Stimulated activated CD8-positive, alpha-beta memory T cell treated with anti-CD3 and anti-CD28 coated beads, Interleukin-7, amount 100 ng/mL, for 24 hours (primary cell): ENCODE measurements around the gene KCTD5.

Experiments used
- DNase-seq: peaks from one replicate; pipeline ENCODE4 v3.0.0-alpha.2; 2020; ENCODE audit warnings: low read depth

The KCTD5 gene

DNA sequence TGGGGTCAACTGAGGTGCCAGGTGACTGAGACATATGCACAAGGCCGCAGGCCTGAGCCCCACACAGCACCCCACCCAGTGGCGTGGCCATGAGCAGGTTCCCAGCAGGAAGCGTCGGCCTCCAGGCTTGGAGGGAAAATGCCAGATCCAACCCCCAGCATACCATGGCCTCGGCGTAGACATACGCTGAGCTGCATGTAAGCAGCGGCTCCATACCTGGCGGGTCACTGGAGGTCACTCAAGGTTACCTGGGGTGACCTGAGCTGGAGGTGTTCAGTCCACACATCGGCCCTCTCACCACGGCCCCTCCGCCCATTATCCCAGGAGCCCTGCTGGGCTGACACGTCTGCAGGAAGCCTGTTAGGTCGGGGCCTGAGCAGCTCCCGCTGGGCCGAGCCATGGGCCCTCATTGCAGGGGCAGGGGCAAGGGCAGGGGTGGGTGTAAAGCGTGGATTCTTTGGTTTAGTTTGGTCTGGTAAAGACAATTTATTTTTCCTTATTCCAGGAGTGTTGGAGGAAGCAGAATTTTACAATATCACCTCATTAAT, 15.2 kb downstream of the KCTD5 start:
- no peak for DNase-seq

DNA sequence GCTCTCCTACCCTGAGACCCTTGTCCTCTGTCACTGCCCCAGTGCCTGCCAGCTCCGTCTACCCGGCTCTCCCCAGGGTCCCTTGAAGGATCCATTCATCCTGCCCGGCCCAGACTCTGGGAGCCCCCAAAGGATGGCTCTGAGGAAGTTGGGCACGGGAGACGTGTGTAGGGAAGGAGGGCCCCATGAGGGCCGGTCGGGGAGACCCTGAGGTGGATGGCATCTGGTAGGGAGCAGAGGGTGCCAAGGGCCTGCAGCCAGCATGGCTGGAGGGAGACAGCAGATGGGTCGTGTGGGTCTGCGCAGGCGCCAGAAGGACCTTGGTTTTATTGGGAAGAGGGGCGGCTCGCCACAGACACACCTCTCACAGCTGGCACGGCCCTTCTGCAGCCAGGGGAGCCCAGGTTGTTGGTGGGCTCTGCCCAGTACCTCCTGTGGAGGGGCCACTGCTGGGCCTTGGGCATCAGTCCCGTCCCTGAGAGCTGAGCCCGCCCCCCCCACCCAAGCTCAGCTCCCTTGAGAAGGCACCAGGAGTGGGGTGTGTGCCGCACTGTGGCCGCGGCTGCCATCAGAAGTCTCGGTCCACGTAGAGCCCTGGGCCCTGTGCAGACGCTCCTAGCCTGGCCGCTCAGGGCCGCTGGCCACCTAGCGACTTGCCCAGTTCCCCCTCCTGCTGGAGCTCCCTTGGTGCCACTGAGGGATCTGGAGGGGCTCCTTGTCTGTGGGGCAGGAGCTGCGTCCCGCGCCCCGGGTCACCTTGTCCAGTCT, 16.0 kb downstream of the KCTD5 start:
- DNase-seq = no peak

DNA sequence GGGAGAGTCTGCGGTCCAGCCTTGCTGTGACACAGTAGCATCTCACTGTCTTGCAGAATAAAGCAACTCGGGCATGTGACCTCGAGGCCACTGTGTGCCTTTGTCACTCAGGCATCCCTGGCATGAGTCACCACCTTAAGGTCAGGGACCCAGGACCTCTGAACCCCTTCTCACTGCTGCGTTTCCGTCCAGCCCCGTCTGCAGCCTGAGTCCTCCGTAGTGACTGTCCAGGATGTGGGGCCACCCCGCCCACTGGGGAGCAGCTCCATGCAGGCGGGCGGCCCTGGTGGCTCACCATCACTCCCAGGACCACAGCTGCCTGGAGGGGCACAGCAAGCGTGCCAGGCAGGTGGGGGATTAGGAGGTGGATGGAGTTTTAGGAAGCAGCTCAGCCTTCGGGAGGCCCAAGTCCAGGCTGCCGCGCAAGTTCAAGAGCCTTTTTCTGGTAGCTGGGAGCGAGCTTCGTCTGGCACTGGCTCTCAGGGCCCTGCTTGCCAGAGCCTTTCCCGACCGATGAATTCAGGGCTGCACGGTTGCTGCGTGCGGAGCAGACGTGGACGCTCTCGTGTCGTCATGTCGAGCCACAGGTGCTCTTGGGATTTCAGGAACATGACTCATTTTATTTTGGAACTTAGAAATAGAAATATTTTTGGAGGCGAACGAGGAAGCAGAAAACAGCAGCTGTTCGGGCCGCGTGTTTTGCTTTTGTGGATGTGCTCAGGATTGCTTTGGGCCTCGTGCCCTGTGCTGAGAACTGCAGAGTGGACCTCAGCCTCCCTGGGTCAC, 16.8 kb downstream of the KCTD5 start:
- DNase-seq = no peak

DNA sequence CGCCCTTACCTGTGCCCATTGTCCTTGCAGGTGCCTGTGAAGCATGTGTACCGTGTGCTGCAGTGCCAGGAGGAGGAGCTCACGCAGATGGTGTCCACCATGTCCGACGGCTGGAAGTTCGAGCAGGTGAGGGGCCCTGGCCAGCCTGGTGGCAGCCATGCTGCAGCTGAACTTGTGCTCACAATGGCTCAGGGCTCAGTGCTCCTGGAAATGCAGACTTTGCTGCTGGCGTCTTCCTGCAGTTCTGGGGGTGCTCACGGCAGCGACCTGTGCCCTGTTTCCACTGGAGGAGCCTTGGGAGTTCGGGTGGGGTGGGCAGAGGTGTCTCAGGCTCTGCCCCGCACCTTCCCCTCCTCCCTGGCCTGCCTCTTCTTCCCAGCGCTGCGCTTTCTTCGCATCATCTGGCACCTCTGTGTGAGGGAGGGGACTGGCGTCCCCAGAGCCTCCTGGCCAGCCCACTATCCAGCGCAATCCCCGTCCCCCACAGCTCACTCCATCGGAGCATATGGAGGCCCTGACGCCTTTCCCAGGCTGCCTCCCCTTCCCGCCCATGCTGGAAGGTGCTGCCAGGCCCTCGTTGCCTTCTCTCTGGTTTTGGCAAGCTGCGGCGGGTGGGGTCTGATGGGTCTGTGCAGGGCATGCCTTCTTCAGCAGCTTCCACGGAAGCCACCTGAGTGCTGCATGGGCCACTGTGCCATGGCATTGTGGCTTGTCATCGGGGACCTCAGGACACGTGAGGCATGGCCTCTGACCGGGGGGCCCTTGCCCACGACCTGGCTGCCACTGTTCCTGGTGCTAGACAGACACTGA, 17.7 kb downstream of the KCTD5 start:
- no peak for DNase-seq

DNA sequence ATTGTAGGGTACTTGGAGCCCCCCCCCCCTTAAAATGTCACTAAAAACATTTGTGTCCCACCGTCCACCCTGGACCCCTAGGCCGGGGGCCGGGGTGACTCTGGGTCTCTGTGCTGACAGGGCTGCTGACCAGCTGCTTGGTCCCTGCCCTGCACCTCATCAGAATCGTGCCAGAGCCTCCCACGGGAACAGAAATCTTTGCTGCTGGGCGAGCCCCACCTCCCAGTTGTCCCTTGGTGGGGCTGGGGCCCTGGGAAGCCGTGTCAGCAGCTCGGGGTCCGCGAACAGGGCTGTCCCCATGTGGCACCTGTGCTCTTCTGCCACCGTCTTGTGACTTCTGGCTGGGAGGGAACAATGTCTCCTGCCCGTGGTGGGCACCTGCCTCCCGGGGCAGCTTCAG, 18.5 kb downstream of the KCTD5 start:
- DNase-seq = no peak

DNA sequence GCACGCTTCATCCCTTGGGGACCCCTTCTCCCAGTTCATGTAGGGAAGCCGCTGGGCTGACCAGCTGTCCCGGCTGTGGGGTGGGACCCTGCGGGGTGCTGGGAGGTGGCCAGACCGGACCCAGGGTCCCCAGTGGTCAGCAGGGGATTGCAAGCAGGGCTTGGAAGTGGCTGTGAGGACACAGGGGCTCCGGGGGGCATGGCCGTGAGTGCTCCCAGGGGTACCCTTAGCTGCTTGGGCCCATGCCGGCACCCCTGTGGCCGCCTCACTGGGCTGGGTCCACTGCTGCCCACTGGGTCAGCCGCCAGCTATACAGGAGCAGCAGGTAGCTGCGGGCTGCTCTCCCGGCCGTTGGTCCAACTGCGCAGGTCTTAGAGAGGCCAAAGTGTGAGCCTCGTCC, 18.9 kb downstream of the KCTD5 start:
- no peak for DNase-seq

DNA sequence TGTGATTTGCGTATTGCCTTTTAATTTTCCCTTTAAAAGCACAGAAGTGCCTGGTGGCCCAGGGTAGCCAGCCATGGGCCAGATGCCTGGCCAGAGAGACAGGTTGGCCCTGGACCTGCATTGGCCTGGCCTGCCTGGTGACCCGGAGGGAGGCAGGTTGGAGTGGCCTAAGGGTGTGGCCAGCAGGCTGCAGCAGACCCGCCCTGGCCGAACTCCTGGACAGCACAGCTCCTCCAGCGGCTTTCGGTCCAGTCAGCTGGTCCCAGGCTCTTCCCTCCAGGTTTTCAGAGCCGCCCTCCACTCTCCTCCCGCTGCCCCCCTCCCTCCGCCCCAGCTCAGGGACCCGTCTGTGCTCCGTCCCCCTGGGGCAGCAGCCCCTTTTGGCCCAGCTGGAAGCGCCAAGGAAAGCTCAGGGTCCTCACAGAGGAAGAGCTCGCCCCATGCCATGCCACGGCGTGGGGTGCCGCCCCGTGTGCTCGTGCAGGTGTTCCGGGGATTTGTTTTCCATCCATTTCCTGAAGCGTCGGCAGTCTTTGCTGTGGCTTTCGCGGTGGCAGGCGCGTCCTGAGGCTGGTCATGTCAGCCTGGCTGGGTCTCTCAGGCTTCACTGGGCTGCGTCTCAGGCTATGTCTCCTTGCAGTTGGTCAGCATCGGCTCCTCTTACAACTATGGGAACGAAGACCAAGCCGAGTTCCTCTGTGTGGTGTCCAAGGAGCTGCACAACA, 19.6 kb downstream of the KCTD5 start:
- DNase-seq = no peak

DNA sequence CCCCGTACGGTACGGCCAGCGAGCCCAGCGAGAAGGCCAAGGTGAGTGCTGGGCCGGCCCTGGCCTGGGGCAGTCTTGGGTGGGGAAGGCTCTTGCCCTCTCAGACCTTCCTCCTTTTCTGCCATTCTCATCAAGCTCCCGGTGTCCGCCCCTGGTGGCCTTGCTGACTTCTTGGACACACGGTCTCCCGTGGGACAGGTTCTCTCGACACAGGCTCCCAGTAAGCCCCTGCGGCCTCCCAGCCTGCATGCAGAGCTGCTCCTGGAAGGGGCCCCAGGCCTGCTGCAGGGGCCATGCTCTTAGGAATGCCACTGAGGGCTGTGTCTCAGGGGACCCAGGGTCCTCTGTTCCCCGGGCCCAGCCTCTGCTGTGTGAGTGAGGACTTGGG, 20.1 kb downstream of the KCTD5 start:
- no peak for DNase-seq

DNA sequence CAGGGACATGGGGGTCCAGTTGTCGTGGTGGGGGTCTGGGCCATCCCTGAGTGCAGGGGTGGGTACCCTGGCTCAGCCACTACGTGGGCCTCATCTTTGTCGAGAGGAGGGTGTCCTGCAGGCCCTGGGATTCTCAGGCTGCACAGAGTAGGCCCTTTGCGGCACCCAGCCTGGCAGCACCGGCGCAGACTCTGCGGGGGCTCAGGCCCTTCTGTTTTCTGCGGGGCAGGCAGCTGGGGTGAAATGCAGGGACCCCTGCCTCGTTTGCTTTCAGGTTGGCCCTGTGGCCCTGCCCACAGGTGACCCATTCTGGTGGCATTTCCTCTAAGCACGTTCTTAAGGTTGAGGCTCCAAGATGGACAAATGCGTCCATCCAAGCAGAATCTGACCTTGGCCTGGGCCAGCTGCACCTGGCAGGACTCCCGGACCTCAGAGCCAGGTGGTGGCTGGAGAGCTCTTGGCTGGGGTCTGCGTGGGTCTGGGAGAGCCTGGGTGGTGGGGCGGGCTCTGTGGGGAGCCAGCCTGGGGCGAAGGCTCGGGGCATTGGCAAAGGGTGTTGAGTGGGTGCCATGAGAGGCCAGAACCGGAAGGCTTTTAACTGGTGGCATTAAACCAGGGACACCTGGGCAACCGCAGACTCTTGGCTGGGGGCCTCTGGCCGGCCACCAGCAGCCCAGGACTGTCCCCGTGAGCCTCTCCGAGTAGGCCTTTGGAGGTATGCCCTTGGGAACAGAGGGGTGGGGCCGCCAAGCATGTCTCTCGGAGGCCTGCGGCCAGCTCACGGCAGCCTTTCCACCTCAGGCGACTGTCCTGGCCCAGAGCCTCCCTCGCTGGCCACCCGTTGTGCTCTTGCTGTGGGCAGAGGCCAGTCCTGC, 20.8 kb downstream of the KCTD5 start:
- no peak for DNase-seq

DNA sequence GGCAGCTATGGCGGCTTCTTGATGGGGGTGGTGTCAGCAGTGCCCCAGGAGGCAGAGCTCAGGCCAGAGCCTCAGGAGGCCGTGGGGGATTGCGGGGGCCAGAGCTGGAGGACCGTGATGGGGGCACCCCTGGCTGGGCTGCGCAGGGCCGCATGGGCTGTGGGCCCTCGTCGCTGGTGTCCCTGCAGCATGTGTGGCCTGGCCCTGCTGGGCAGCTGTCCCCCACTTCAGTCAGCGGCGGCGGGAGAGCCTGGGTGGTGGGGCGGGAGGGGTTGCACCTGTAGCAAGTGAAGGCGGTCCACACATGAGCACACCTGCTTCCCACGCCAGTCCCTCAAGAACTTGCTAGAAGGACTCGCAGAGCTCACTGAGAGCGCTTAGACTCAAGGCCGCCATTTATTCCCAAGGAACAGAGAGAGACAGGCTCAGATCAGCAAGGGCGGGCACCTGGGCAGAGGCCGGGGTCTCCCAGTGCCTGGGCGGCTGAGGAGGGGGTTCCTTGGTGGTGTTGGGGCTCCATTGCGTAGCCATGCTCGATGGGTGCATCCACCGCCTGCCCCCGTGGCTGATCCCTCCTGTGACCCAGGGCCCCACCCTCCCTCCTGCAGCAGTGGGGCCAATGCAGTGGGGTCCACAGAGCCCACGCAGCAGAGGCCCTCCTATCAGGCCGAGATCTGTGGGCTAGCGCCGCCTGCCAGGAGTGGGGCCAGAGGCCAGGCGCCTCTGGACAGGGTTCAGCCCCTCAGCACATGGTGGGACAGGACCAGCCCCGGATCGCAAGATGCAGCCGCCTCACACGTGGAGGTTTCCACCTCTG, 22.1 kb downstream of the KCTD5 start:
- DNase-seq = no peak

DNA sequence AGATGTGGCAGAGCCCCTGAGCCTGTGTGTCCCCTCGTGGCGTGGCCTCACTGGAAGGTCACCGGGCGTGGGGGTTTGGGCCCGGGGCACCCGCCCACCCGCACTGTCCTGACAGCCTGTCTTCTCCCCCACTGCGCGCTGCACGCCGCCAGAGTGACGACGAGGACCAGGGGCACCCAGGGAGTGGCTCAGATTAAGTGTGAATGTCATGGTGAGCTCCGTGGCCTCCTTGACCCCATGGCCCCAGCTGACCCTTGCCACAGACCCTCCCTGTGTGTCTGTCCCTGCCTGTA, 22.6 kb downstream of the KCTD5 start:
- DNase-seq = no peak

DNA sequence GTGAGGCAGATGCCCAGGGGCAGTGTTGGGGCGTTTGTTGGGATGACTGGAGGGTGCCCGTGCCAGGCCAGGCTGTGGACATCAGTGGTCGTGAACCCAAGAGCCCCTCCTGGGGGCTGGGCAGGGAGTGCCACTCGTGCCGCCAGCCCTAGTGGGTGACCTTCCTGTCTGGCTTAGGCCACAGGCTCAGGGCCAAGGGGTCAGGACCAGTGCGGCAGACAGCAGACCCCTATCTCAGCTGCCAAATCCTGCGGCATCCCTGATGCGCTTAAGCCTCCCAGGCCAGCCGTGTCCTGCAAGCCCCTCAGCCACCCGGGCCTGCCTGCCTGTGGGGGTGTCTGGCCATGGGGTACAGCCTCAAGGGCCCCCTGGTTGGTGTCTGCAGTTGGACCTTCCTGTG, 23.0 kb downstream of the KCTD5 start:
- DNase-seq = no peak

DNA sequence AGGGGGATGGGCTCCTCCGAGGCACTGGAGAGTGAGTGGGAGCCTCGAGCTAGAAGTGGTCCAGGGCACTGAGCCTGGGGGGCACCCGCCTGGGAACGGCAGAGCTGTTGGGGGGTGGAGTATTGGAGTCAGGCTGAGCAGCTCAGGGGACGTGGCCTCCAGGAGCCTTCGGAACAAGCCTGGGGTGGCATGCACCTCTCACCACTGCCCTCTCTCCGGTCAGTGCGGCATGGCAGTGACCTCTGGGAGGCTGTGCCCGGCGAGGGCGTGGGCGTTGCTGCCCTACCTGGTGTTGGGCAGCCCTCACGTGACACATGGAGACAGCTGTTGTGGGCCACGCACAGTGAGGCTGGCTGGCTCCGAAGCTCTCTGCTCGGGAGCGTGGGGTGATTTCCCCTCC, 23.8 kb downstream of the KCTD5 start:
- no peak for DNase-seq

DNA sequence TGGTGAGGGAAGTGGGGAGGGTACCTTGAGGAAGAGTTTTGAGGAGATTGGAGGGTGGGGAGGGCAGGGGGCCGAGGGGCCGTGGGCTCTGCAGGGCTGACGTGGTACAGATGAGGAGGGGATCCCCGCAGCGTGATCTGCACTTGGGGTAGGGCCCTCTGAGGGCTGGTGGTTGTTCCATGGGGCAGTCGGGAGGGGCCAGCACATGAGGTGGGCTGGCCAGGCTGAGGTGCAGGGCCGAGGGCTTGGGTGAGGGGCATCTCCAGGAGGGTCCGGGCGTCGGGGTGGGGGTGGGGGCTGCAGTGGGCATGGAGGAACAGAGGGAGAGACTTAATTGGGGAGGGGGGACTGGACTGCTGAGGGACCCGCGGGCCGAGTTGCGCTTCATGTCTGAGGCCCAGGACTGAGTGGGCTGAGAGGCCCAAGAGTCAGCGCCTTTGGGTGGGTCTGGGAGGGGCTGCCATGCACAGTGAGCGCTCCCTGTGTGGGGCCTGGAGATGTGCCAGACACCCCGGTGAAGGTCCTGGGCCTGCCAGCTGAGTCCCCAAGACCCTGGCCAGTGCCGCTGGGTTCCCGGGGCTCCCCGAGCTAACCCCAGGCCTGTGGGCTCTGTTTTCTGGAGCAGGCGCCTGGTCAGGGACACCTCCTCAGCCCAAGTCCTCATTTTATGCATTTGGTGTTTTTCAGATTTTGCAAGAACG, 24.4 kb downstream of the KCTD5 start:
- DNase-seq = no peak

DNA sequence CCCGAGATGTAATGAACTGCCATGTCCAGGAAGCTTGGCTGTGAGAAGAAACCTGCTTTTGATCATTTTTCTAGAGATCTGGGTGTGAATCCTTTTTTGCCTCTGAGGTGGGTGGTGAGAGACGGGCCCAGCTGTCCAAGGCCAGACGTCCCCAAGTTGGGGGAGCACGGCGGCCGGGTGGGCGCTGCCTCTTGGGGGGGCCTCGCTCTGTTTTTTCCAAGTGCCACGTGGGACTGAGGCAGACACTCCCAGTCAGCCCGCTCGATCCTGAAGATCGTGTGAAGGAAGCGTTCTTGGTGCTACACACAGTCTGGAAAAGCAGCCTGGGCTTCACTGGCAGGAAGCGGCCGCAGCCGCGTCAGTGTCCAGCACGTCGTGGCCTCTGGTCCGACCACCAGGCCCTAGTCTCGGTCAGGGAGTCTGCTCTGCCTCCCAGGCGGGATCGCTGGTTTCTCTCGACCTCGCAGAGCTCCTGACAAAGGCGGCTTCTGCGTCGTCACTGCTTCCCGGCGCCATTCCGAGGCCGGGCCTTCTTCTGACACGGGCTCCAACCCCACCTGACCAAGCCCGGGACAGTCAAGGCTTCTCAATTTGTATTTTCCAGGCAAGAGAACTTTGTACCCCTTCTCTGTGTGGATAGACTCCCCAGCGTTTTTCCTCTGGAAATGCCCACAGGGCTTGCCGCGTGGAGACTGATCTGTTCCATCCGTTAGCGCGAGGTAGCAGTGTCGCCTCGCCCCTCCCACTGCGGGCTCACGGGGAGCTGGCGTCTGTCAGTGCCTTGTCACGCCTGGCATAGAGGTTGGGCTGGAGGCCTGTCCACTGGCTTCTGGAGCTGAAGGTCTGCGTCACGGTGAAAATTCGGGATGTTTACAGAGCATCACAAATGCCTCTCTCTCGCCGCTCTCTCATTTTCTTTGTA, 25.3 kb downstream of the KCTD5 start:
- no peak for DNase-seq

DNA sequence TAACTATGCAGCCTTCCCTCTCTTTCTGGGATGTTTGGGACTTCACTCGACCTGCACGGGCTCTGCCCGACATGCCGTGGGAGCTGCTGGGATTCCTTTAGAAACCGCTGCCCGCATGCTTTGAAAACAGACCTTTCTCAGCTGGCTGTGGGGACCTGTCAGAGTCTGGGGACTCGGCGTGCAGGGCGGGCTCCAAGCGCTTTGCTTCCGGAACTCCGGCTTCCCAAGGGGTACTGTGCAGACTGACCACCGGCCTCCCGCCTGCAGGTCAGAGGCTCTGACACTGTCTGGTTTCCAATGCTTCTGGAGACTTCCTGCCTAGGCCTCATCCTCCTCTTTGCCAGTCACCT, 25.9 kb downstream of the KCTD5 start:
- DNase-seq = no peak

DNA sequence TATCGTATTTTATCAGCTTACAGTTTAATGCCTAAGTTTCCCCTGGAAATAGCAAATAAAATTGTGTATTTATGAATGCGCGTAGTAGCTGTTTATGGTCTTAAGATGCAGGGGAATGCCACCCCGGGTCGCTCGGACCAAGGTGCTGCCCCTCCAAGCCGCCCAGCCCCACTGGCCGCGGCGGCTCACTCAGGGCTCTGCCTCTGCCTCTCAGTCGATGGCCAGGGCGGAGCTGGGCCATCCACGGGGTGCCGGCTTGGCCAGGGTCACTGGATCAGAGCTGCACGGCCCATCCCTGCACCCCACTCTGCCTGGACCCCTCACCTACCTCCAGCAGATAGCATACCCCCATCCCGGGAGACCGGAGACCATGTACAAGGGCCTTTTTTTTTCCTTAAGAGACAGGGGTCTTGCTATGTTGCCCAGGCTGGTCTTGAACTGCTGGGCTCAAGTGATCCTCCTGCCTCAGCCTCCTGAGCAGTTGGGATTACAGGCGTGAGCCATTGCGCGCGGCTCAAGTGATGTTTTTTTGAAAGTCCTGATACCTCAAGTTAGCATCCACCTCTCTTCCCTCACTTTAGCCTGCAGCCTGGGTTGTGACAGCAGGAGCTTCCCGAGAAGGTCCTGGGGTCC, 26.7 kb downstream of the KCTD5 start:
- no peak for DNase-seq

DNA sequence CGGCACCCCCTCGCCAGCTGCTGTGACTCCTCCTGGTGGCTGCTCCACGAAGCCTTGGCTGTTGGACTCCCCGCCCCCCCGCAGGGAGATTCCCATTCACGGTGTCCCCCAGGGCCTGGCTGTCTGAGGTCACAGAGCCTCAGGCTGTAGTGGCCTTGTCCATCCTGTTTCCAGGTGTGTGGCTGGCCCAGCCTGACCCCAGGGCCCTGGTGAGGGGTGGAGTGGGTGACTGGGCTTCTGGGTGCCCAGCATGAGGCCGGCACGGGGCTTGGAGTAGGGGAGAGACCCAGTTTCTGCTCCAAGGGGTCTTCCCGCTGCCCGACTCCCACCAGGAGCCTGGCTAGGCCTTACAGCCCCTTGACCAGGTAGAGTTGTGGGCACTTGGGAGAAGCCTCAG, 27.3 kb downstream of the KCTD5 start:
- DNase-seq = no peak
